Ishikawa (cell line): Measurements from ENCODE around the gene KRT71.

Experiments
- CEBPB ChIP-seq: IDR thresholded peaks from 2 replicates; pipeline ENCODE4 v1.6.1; 2012
- CREB1 ChIP-seq: IDR thresholded peaks from 2 replicates; pipeline ENCODE4 v1.6.1; 2012; ENCODE audit warnings: low read depth
- EGR1 ChIP-seq: IDR thresholded peaks from 2 replicates; pipeline ENCODE4 v1.6.1; 2012
- EP300 ChIP-seq: IDR thresholded peaks from 2 replicates; pipeline ENCODE4 v1.6.1; 2012; ENCODE audit warnings: borderline replicate concordance
- FOXM1 ChIP-seq: IDR thresholded peaks from 2 replicates; pipeline ENCODE4 v1.6.1; 2012; ENCODE audit warnings: low read depth, borderline replicate concordance
- MAX ChIP-seq: IDR thresholded peaks from 2 replicates; pipeline ENCODE4 v1.6.1; 2012
- NFIC ChIP-seq: IDR thresholded peaks from 2 replicates; pipeline ENCODE4 v1.6.1; 2012
- RAD21 ChIP-seq: IDR thresholded peaks from 2 replicates; pipeline ENCODE4 v1.6.1; 2012; ENCODE audit warnings: low read depth
- REST ChIP-seq: IDR thresholded peaks from 2 replicates; pipeline ENCODE4 v1.6.1; 2012; ENCODE audit warnings: low read depth, mild to moderate bottlenecking
- TAF1 ChIP-seq: IDR thresholded peaks from 2 replicates; pipeline ENCODE4 v1.6.1; 2012; ENCODE audit warnings: low read depth, mild to moderate bottlenecking
- TCF12 ChIP-seq: IDR thresholded peaks from 2 replicates; pipeline ENCODE4 v1.6.1; 2012; ENCODE audit warnings: low read depth
- TEAD4 ChIP-seq: IDR thresholded peaks from 2 replicates; pipeline ENCODE4 v1.6.1; 2012
- USF1 ChIP-seq: IDR thresholded peaks from 2 replicates; pipeline ENCODE4 v1.6.1; 2012
- YY1 ChIP-seq: IDR thresholded peaks from 2 replicates; pipeline ENCODE4 v1.6.1; 2012; ENCODE audit warnings: low read depth
- ZBTB7A ChIP-seq: IDR thresholded peaks from 2 replicates; pipeline ENCODE4 v1.6.1; 2012; ENCODE audit warnings: low read depth

Gene KRT71

DNA sequence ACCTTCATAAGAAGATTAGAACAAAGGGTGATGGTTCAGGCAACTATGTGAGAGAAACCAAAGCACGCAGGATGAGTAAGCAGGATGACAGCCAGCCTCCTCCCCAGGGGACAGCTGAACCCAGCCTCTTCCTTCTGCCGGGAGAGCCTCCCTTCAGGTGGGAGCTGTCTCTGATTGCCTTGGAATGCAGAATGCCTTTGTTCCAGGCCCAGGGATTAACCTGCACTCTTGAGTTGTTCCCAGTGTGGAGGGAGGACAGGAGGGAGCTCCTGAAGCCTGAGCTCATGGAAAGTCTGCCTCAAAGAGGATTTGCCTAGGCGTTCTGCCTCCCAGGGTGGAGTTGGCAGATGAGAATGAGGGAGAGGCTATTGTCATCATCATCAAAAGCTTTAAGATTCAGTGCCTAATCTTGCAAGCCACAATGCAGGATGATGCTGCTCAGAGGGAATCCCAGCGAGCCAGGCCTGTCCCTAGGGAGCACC is 56.3 kb downstream of the KRT71 start:
- TF ChIP-seq TAF1: no peak
- no peak for TF ChIP-seq CREB1
- peak; percentile 23; the same call in 1 of the 2 replicates for TF ChIP-seq RAD21
- TF ChIP-seq TEAD4: peak; percentile 92
- no peak for TF ChIP-seq EGR1
- peak; percentile 85 for TF ChIP-seq TCF12
- TF ChIP-seq NFIC: peak; percentile 61; the same call in 1 of the 2 replicates
- TF ChIP-seq REST: no peak
- TF ChIP-seq USF1: no peak
- TF ChIP-seq MAX: peak; percentile 41; the same call in 1 of the 2 replicates
- 0 out of 2 replicates have a peak, but pooled peaks have one; percentile 14 for TF ChIP-seq YY1
- TF ChIP-seq ZBTB7A: 0 out of 2 replicates have a peak, but pooled peaks have one; percentile 43
- peak; percentile 91 for TF ChIP-seq EP300
- TF ChIP-seq CEBPB: no peak
- TF ChIP-seq FOXM1: peak; percentile 62; the same call in 1 of the 2 replicates

- no peak for TF ChIP-seq CREB1
- TF ChIP-seq EP300: no peak
- no peak for TF ChIP-seq TEAD4
- no peak for TF ChIP-seq CEBPB
- TF ChIP-seq REST: no peak
- TF ChIP-seq FOXM1: no peak
- TF ChIP-seq TAF1: no peak
- TF ChIP-seq RAD21: no peak
- TF ChIP-seq USF1: no peak
- TF ChIP-seq MAX: no peak
Measured at GRCh38 chr12:52496054-52496453, 56.9 kb downstream of the KRT71 start.

DNA sequence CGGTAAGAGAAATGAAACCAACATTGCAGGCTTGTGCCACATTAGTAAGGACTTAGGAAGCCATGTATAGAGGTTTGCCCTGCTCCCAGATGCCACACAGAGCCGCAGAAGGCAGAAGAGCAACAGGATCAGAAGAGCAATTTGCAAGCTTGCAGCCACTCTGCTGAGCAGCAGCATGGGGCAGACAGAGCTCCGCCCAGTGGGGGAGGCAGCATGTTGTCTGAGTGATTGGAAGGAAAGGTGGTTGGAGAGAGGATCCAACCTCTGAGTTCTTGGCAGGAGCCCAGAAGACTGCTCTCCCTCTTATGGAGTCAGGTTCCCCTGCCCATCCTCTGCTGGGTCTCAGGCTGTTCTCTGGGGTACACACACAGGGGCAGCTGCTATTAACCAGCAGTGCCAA is 57.6 kb downstream of the KRT71 start:
- TF ChIP-seq EGR1 (no peak), CEBPB (no peak), YY1 (0 out of 2 replicates have a peak, but pooled peaks have one; percentile 21), NFIC (peak; percentile 66), CREB1 (no peak), EP300 (no peak), RAD21 (peak; percentile 19; the same call in 1 of the 2 replicates), FOXM1 (no peak), MAX (peak; percentile 70), USF1 (no peak), TAF1 (no peak), TCF12 (no peak), ZBTB7A (no peak)

DNA sequence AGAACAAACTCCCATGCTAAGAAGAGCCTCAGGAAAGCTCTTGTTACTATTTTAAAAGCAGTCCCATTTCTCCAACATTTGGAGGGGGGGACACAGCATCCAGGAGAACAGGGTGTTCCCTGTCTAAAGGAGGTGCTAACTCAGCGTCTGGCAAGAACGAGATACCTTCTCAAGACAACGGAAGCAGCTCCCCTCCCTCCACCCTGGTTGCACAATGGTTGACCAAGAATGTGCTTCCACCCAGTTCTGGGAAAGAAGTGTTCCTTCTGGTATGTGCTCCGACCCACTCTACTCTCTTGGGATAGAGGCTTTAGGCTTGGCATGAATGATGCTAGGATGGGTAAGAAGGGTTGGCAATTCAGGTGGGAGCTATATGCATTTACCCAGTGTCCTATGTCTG is 58.4 kb downstream of the KRT71 start:
- TF ChIP-seq CEBPB: peak; percentile 94
- TF ChIP-seq RAD21: no peak
- peak; percentile 54 for TF ChIP-seq TEAD4

GRCh38 chr12:52494100-52494499 is 58.8 kb downstream of the KRT71 start:
- TF ChIP-seq RAD21 (no peak), YY1 (no peak), TAF1 (no peak), ZBTB7A (no peak), NFIC (no peak), TEAD4 (no peak), MAX (no peak), REST (no peak), EGR1 (no peak), EP300 (no peak), FOXM1 (no peak), TCF12 (no peak), CEBPB (no peak)
